C4-2B (cell line): ENCODE results near the gene POU2AF1.

Experiments used
- H3K27ac ChIP-seq: fragments of 450-650 bp; 2 replicates; pipeline ENCODE4 v1.5.1; 2017
- ZFX ChIP-seq: fragments of 450-650 bp; IDR thresholded peaks from 2 replicates; pipeline ENCODE4 v1.6.1; 2017
- TF ChIP-seq, protein P1 (sequence below): fragments of 450-650 bp; conservative IDR thresholded peaks from 2 replicates; pipeline ENCODE4 v1.5.1; 2017; ENCODE audit warnings: mild to moderate bottlenecking

Gene POU2AF1

DNA sequence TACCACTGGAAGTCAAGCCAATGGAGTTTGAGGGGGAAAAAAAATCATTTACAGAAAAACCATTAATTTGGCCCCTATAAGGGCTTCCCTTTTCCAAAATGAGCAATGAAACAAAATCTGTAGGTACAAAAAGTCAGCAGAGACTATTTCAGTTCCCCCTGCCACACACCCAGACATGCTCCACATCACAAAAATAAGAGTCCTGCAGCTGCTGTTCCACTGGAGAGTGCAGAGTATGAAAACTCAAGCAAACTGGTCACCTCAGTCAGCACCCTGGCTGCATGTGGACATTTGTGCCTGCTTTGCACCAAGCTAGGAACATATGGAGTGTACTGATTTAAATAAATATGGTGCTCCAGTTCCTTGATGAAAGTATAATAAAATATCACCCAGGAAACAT is 15.1 kb downstream of the POU2AF1 start:
- H3K27ac ChIP-seq, result no peak overlapping the region
- no peak for TF ChIP-seq ZFX
- TF ChIP-seq, protein P1, sequence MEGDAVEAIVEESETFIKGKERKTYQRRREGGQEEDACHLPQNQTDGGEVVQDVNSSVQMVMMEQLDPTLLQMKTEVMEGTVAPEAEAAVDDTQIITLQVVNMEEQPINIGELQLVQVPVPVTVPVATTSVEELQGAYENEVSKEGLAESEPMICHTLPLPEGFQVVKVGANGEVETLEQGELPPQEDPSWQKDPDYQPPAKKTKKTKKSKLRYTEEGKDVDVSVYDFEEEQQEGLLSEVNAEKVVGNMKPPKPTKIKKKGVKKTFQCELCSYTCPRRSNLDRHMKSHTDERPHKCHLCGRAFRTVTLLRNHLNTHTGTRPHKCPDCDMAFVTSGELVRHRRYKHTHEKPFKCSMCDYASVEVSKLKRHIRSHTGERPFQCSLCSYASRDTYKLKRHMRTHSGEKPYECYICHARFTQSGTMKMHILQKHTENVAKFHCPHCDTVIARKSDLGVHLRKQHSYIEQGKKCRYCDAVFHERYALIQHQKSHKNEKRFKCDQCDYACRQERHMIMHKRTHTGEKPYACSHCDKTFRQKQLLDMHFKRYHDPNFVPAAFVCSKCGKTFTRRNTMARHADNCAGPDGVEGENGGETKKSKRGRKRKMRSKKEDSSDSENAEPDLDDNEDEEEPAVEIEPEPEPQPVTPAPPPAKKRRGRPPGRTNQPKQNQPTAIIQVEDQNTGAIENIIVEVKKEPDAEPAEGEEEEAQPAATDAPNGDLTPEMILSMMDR, result no peak

DNA sequence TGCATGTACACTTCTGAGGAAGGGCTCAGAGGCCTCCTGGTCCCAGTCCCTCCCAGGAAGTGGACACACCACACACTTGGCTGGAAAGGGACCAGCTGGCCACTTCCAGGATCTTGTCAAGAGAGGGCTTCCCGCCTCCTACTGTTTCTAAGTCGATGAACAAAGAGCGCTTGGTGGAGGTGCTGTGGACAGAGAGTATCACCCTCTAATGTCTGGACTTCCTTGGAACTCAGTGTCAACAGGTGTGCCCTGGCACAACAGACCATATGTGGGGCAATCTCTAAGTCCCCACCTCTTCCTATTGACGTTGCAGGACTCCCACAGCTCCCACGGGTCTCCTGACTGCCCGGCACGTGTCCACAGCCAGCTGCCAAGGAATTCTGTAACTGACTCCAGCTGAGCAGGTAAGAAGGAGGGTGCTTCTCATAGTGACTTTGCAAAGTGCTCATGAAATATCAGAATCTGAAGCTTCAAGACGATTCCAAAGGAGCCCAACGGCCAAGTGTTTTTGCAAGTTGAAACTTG is 16.1 kb downstream of the POU2AF1 start:
- no peak overlapping the region for H3K27ac ChIP-seq
- TF ChIP-seq, protein P1, result no peak
- TF ChIP-seq ZFX, result no peak

DNA sequence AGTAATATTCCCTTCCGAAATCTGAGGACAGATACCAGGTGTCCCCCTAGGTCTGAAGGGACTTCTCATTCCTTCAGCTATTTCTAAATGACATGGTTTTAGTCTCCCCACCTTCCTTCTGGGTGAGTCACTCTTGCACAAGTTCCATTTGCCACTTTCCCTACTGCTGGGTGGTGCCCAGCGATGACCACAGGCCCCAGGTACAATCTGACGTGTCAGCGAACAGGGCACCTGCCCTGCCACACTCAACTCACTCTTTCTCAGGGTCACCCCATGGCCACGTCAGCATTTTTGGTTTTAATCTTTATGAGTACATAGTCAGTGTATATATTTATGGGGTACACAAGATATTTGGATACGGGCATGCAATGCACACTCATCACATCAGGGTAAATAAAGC is 17.2 kb downstream of the POU2AF1 start:
- TF ChIP-seq, protein P1, result no peak
- no peak for TF ChIP-seq ZFX

DNA sequence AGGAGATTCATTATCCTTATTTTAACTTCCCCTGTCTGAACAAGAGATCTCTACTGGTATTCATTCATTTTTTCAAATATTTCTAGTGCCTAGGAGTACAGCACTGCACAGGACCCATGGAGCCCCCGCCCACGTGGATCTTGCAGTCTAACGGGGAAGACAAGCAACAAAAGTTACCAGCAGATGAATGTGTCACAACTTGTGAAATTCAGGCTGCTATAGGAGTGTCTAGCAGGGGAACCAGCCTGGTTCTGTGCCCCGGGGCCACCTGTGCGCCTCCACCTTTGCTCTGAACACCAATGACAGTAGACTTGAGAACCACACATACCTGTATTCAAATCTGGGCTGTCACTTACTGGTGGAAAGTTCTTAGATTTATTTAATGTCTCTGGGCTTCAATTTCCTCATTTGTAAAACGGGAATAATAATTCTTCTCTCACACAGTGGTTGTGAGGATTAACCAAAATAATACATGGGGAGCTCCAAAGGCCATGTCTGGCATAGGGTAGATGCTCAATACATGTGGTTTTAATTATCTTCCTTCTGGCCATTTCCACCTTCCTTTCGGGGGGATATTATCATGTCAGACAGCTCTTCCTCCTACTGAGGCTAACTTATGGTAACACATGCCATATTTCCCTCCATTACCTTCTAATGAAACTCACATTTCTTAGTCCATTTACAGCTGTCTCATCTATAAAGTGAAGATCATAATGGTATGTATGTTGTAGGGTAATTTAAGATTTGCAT is 17.8 kb downstream of the POU2AF1 start:
- H3K27ac ChIP-seq, result no peak overlapping the region
- TF ChIP-seq, protein P1, result no peak

More for the DNA sequence above, 17.2 kb downstream of the POU2AF1 start:
- H3K27ac ChIP-seq, result no peak overlapping the region

DNA sequence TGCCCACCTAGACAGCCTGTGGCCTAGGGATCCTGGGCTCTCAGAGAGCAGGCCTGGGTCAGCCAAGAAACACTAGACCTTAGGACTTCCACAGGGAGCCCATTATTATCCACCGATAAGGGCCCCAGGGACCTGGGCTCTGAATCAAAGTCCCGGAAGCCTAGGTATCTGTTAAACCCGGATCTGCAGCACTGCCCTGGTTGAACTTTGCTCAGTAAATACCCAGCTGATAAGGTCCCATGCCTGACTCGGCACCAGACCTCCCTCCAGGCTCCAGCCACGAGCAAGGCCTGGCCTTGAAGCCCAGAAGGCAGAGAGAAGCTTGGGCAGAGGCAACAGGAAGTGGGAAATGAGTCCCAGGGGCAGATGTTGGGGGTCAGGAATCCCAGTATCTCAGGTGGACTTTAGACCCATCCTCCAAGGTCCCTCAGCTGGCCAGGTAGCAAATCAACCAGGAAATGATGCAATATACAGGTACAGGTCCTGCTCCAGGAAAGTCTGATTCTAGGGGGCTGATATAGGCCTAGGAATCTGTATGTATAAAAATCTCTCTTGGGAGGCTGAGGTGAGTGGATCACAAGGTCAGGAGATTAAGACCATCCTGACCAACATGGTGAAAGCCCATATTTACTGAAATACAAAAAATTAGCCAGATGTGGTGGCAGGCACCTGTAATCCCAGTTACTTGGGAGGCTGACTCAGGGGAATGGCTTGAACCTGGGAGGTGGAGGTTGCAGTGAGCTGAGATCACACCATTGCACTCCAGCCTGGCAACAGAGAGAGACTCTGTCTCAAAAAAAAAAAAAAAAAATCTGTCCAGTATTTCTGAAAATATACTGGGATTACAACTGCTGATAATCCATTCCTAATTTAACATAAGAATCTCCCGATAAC is 18.7 kb downstream of the POU2AF1 start:
- H3K27ac ChIP-seq, result no peak overlapping the region

DNA sequence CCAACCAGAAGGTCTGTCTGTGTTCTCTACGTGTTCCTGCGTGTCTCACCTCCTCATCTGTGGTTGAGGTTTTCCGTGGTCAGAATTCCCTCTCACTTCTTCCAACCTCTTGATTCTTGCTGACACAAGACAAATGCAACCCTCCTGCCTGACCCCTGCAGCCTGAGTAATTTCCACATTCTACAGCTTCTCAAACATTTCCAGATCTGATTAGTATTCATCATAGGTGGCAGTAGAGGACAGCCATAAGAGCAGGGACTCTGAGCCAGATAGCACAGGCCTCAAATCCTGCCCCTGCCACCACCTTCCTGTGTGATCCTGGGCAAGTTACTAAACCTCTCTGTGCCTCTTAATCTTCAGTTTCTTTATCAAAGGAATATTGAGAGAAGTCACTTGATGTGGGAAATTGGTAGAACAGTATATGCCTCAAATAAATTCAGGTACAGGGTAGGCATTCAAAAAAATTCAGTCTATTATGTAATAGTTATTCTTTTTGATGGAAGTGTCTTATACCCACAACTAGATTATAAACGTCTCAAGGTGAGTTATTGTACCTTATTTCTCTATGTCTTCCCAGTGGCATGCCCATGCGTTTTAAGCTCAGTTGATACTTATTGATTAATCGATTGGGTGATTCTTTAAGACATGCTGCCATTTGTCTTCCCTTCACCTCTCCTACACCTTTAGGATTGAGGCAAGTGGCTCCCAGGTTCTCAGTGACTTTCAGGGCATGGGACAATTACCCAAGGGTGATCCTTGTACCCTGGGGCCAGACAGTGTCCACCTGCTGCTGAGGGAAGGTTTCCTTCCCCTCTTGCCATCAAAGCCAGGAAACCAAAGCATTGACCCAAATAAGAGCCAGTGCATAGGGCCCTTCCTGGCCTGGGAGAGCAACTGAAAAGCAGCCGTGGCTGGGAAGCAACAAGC is 19.6 kb downstream of the POU2AF1 start:
- no peak overlapping the region for H3K27ac ChIP-seq
- peak; percentile 17; the same call in 1 of the 2 replicates for TF ChIP-seq ZFX
- TF ChIP-seq, protein P1, result no peak

More for the DNA sequence above, 18.7 kb downstream of the POU2AF1 start:
- TF ChIP-seq, protein P1, result no peak
- no peak for TF ChIP-seq ZFX
